Subcutaneous adipose tissue (tissue), 4 donors: ENCODE measurements around the gene TMEM88. TPM values are rescaled to one million over a fixed set of nuclear protein-coding genes. Genes with fewer than 3 reads are reported as not detected.

Source experiments
- CTCF ChIP-seq: fragments of 450-650 bp; IDR thresholded peaks from one replicate; pipeline ENCODE4 v1.5.1; 2016; ENCODE audit warnings: low read depth, mild to moderate bottlenecking, control low read depth, antibody characterized with exemption, moderate library complexity
- total RNA-seq, 4 donors: library from RNA; depleted of rRNA; stranded (reverse); fragments of >200 nt; gene quantifications; one replicate each; pipeline ENCODE4 v1.1.0, GENCODE V29; 2016

TMEM88 gene
- total RNA-seq, 4 donors from 2014 or later: 1.0 to 16.0 (median 10.8) TPM

- no peak for TF ChIP-seq CTCF
Observed at GRCh38 chr17:7825206-7825990, 29.5 kb upstream of the TMEM88 start.

GRCh38 chr17:7830616-7831015 is 24.2 kb upstream of the TMEM88 start:
- TF ChIP-seq CTCF: no peak

- TF ChIP-seq CTCF: no peak
Observed at GRCh38 chr17:7831233-7831632, 23.6 kb upstream of the TMEM88 start.

- no peak for TF ChIP-seq CTCF
Observed at GRCh38 chr17:7832431-7832830, 22.4 kb upstream of the TMEM88 start.

GRCh38 chr17:7833011-7833794 is 21.7 kb upstream of the TMEM88 start:
- TF ChIP-seq CTCF: no peak

GRCh38 chr17:7833795-7834541 is 20.9 kb upstream of the TMEM88 start, which contains the start of gene KDM6B:
TSS of gene KDM6B (plus strand) at chr17:7834217. CDS start at chr17:7845555, 11,338 bp downstream.
- no peak for TF ChIP-seq CTCF

- TF ChIP-seq CTCF: no peak
Observed at GRCh38 chr17:7834542-7834956, 20.3 kb upstream of the TMEM88 start.
